ENCODE results near the gene OR11A1.

GRCh38 chr6:29474996-29475395 is 18.1 kb upstream of the OR11A1 start:
- TF ChIP-seq CTCF (IDR thresholded peaks at IDR 0.05; ENCODE audit: insufficient read depth, low read depth, low read length) = no peak
- no peak for TF ChIP-seq EZH2 (IDR thresholded peaks at IDR 0.05; ENCODE audit: insufficient read depth, low read length)

Data from astrocyte (in vitro differentiated cells and primary cell).